Endothelial cell of umbilical vein (primary cell): ENCODE measurements around the gene UROC1. TPM values are rescaled to one million over a fixed set of nuclear protein-coding genes. Genes with fewer than 3 reads are reported as not detected.

Experiments used
- BruUV-seq: library from RNA; stranded (reverse); fragments of 400-500 nt; replicated peaks from 2 replicates; lab custom pipeline; 2021; lab: Mats Ljungman, UMichigan
- CTCF ChIA-PET: fragments of 300-600, 350-600 bp; sonication (Branson Sonifier 250); formaldehyde crosslinking; loops from one replicate; lab custom pipeline; 2021; ENCODE audit warnings: antibody characterized with exemption, inconsistent platforms; lab: Charles Lee
- POLR2A ChIA-PET: fragments of 300-600, 350-600 bp; sonication (Branson Sonifier 250); formaldehyde crosslinking; loops from one replicate; lab custom pipeline; 2021; ENCODE audit warnings: antibody characterized with exemption, inconsistent platforms; lab: Charles Lee
- DNase-seq: peaks from one replicate; pipeline ENCODE4 v3.0.0-alpha.2; 2011; ENCODE audit warnings: low read depth, low spot score
- FAIRE-seq: peaks from 2 replicates; lab custom pipeline; 2011; peaks lifted over from hg19 to GRCh38; lab: Jason Lieb, UNC
- H2AFZ ChIP-seq: 2 replicates; pipeline ENCODE4 v1.6.0; 2012; ENCODE audit warnings: low read depth, low read length, control low read depth, inconsistent platforms
- H3K27ac ChIP-seq: 2 replicates; pipeline ENCODE4 v1.5.1; 2011; ENCODE audit warnings: low read depth, mild to moderate bottlenecking, control low read depth, low read length, moderate library complexity; ENCODE audit not compliant: insufficient read depth
- H3K27me3 ChIP-seq, 2 experiments: 2 replicates each; pipeline versions ENCODE4 v1.6.0 to v1.6.1; 2011; ENCODE audit warnings: low read length in 2 of 2, mixed read lengths in 1 of 2; ENCODE audit not compliant: control insufficient read depth in 2 of 2, insufficient read depth in 2 of 2
- H3K36me3 ChIP-seq, 2 experiments: 2 replicates in 1 of 2; 3 replicates in 1 of 2; pipeline ENCODE4 v1.5.1; 2011; ENCODE audit warnings: low read length in 2 of 2, mild to moderate bottlenecking in 1 of 2, moderate library complexity in 1 of 2; ENCODE audit not compliant: control insufficient read depth in 2 of 2, insufficient read depth in 2 of 2; ENCODE audit errors: extremely low read depth in 1 of 2
- H3K4me1 ChIP-seq: 3 replicates; pipeline ENCODE4 v1.5.1; 2011; ENCODE audit warnings: mild to moderate bottlenecking, low read length; ENCODE audit not compliant: control insufficient read depth, insufficient read depth; ENCODE audit errors: extremely low read depth
- H3K4me2 ChIP-seq: 2 replicates; pipeline ENCODE4 v1.6.1; 2011; ENCODE audit warnings: low read length, control low read depth, mixed read lengths; ENCODE audit not compliant: insufficient read depth
- H3K4me3 ChIP-seq, 3 experiments: fragments of 200-600 bp in 1 of 3; sonication (generic), shearing (Covaris generic) in 1 of 3; replicated peaks in 1 of 3; 2 replicates each; pipeline ENCODE4 v1.5.1; 2011 to 2016; ENCODE audit warnings: control low read depth in 3 of 3, low read length in 3 of 3, mild to moderate bottlenecking in 2 of 3, inconsistent platforms in 1 of 3, low read depth in 1 of 3, moderate library complexity in 1 of 3; ENCODE audit not compliant: insufficient read depth in 1 of 3
- H3K79me2 ChIP-seq: 2 replicates; pipeline ENCODE4 v1.6.0; 2012; ENCODE audit warnings: low read length, inconsistent platforms; ENCODE audit not compliant: control insufficient read depth, insufficient read depth
- H3K9ac ChIP-seq: replicated peaks from 2 replicates; pipeline ENCODE3; 2011; ENCODE audit warnings: low read length, control low read depth; ENCODE audit not compliant: insufficient read depth; ENCODE audit errors: extremely low read depth
- H3K9me1 ChIP-seq: replicated peaks from 3 replicates; pipeline ENCODE4 v1.6.0; 2011; ENCODE audit warnings: mild to moderate bottlenecking, low read length; ENCODE audit not compliant: control insufficient read depth, insufficient read depth; ENCODE audit errors: extremely low read depth
- H3K9me3 ChIP-seq: replicated peaks from 2 replicates; pipeline ENCODE4 v1.5.1; 2012; ENCODE audit warnings: low read length, inconsistent platforms; ENCODE audit not compliant: control insufficient read depth, insufficient read depth
- H4K20me1 ChIP-seq: replicated peaks from 2 replicates; pipeline ENCODE3; 2011; ENCODE audit warnings: mild to moderate bottlenecking, low read length; ENCODE audit not compliant: control insufficient read depth, insufficient read depth; ENCODE audit errors: extremely low read depth
- EZH2 ChIP-seq: IDR thresholded peaks from 2 replicates; pipeline ENCODE4 v1.6.1; 2012; ENCODE audit warnings: borderline replicate concordance, low read depth, mild to moderate bottlenecking, moderate library complexity, low read length, inconsistent platforms; ENCODE audit not compliant: severe bottlenecking
- FOS ChIP-seq: IDR thresholded peaks from 2 replicates; pipeline ENCODE4 v1.6.1; 2011; ENCODE audit warnings: mild to moderate bottlenecking, low read length, moderate library complexity, borderline replicate concordance; ENCODE audit not compliant: insufficient read depth
- GATA2 ChIP-seq: IDR thresholded peaks from 2 replicates; pipeline ENCODE4 v1.7.0; 2011; ENCODE audit warnings: low read depth, mild to moderate bottlenecking, moderate library complexity, mixed read lengths, low read length; ENCODE audit not compliant: insufficient read length, insufficient read depth
- JUN ChIP-seq: IDR thresholded peaks from 2 replicates; pipeline ENCODE4 v1.6.1; 2011; ENCODE audit warnings: borderline replicate concordance, low read depth; ENCODE audit not compliant: insufficient read length, insufficient read depth
- MYC ChIP-seq: IDR thresholded peaks from one replicate; pipeline ENCODE4 v1.6.1; 2011; ENCODE audit warnings: mild to moderate bottlenecking, low read depth, low read length
- POLR2A ChIP-seq: IDR thresholded peaks from 2 replicates; pipeline ENCODE4 v1.6.1; 2012; ENCODE audit warnings: low read depth, mild to moderate bottlenecking, control low read depth, low read length
- POLR2AphosphoS5 ChIP-seq: IDR thresholded peaks from 2 replicates; pipeline ENCODE4 v1.6.1; 2012; ENCODE audit warnings: low read depth, mild to moderate bottlenecking, control low read depth, low read length, moderate library complexity; ENCODE audit not compliant: insufficient read depth
- dilution Hi-C: fragments of 300-500 bp; cut with MboI; formaldehyde crosslinking; loops from one replicate; pipeline ENCODE4 v1.15.0; 2019; ENCODE audit warnings: low sequenced_read_pairs; ENCODE audit not compliant: extremely low pct_ligation_motif_present
- intact Hi-C: fragments of 100-400 bp; cut with micrococcal nuclease; formaldehyde crosslinking; loops from one replicate; pipeline ENCODE4 v1.10.0; 2022
- polyA plus RNA-seq, 4 experiments: library from polyadenylated mRNA; depleted of rRNA in 3 of 4; stranded (reverse) in 3 of 4; unstranded in 1 of 4; fragments of >200 nt; gene quantifications; 2 replicates each; pipeline versions ENCODE4 v1.2.1 to v1.2.3, GENCODE V29; 2011 to 2012; ENCODE audit warnings: missing spikeins in 1 of 4
- total RNA-seq: library from RNA; stranded (reverse); gene quantifications from 2 replicates; pipeline ENCODE4 v1.2.3, GENCODE V29; 2021
- TF ChIP-seq, protein P1 (sequence below): IDR thresholded peaks from 2 replicates; pipeline ENCODE4 v1.6.1; 2011; ENCODE audit not compliant: insufficient read depth, insufficient read length
- TF ChIP-seq, protein P2 (sequence below), 2 donors: IDR thresholded peaks; 1 replicate in 1 of 2; 2 replicates in 1 of 2; pipeline ENCODE4 v1.5.1; 2011; ENCODE audit warnings: low read length in 2 of 2, mild to moderate bottlenecking in 2 of 2, moderate library complexity in 2 of 2, control low read depth in 1 of 2, inconsistent platforms in 1 of 2, low read depth in 1 of 2; ENCODE audit not compliant: insufficient read depth in 1 of 2; ENCODE audit errors: extremely low read depth in 1 of 2

Gene UROC1
- total and polyA plus RNA-seq, 2 donors (not counting 3 experiments of a cell fraction or from before 2014, with no cell fraction given) = not detected

DNA sequence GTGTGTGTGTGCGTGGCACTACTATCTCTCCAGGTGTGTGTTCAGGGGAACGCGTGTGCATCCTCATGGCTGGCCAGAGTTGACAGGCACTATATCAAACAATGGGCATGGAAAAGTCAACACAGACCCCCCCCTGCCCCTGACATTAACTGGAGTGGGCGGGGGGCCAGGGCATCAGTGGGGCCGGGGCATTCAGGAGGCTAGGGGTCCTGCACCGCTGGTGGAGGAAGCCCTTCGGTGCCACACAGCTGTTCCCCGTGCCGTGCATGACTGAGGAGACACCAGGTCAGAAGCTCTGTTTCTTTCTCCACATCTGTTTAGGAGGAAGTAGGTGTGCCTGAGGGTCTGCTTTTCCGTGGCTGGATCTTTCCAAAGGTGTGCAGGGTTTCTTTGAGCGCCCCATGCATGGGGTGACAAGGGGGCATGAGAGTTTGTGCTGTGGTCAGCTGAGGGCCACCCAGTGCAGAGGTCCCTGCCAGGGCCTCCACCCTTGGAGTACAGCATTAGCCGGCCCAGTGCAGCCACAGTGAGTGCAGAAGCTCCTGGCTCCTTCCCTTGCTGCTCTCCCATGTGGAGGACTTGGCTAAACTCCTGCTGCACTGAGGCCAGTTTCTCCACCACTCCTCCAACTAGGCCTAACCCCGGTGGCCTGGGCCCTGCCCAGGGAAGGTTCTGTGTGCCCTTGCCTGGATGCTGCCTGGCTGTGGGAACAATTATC lies 33.7 kb upstream of the UROC1 start:
- H4K20me1 ChIP-seq = no peaks in the 10 kb centered on the region
- H3K4me2 ChIP-seq = no peak overlapping the region
- H3K36me3 ChIP-seq = no peaks in the 10 kb centered on the region
- no peak overlapping the region for H2AFZ ChIP-seq
- H3K27me3 ChIP-seq = peaks cover 0 to 2% of the 10 kb centered on the region in 2 experiments
- H3K9ac ChIP-seq = no peak overlapping the region
- dilution Hi-C loops (no loop called here), intact Hi-C loops (no loop called here)
- CTCF ChIA-PET = interaction anchor here (1.1 kb wide), 1 partner anchor 28 kb away, joined by 3 read pairs; no protein-coding TSS in a partner anchor
- no peaks in the 10 kb centered on the region for H3K79me2 ChIP-seq
- no TSS peak for BruUV-seq
- no peaks in the 10 kb centered on the region for H3K9me3 ChIP-seq
- POLR2A ChIA-PET = no interaction called here
- DNase-seq (no peak), FAIRE-seq (no peak)
- no peak overlapping the region for H3K27ac ChIP-seq
- TF ChIP-seq EZH2 (no peak), POLR2A (no peak), GATA2 (no peak), POLR2AphosphoS5 (no peak), FOS (no peak), JUN (no peak), MYC (no peak)
- TF ChIP-seq, protein P1, sequence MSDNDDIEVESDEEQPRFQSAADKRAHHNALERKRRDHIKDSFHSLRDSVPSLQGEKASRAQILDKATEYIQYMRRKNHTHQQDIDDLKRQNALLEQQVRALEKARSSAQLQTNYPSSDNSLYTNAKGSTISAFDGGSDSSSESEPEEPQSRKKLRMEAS = no peak
- TF ChIP-seq, protein P2, sequence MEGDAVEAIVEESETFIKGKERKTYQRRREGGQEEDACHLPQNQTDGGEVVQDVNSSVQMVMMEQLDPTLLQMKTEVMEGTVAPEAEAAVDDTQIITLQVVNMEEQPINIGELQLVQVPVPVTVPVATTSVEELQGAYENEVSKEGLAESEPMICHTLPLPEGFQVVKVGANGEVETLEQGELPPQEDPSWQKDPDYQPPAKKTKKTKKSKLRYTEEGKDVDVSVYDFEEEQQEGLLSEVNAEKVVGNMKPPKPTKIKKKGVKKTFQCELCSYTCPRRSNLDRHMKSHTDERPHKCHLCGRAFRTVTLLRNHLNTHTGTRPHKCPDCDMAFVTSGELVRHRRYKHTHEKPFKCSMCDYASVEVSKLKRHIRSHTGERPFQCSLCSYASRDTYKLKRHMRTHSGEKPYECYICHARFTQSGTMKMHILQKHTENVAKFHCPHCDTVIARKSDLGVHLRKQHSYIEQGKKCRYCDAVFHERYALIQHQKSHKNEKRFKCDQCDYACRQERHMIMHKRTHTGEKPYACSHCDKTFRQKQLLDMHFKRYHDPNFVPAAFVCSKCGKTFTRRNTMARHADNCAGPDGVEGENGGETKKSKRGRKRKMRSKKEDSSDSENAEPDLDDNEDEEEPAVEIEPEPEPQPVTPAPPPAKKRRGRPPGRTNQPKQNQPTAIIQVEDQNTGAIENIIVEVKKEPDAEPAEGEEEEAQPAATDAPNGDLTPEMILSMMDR (IDR thresholded peaks at IDR 0.05; ENCODE audit: extremely low read depth in 1 of 2, insufficient read depth in 1 of 2, low read depth in 1 of 2, low read length in 2 of 2) = no peak
- H3K4me3 ChIP-seq = no peak overlapping the region
- H3K4me1 ChIP-seq = no peaks in the 10 kb centered on the region
- no peaks in the 10 kb centered on the region for H3K9me1 ChIP-seq
